ENCODE data around the gene GRM5.

GRM5 gene

DNA sequence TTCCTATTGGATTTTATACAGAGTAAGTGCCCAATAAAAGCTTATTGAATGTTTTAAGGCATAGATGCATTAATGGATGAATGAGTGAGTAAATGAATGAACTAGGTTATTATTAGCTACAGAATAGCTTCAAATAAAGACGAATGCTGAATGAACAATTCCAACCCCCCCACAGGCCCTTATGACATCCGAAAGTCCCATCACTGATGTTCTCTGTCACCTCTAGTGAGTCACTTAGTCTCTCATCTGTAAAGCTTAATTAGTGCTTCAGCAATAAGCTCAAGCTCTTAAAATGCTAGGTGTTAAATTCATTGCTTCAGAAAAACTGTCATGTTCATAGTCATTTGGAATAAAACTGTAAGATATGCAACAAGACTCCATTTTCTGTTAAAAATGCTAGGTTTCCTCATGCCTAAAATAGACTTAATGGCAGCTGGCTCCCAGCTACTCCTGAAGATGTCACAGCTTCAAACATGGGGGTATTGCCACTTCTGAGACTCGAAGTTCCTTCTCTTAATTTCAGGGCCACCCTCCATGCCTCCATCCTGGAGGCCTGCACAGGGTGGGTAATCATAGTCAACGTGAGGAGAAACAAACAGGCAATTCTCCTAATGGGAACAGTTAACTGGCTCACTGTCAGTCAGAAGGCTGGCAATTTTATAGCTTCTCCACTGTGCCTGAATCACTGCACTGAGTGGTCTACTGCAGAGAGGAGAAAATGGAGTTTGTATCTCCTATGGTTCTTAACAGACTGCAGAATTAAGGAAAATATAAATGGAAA is 373.3 kb downstream of the GRM5 start:
- in situ Hi-C loops (cut with MboI; ENCODE audit: low pct_unique_long_range_greater_than_20kb, low sequenced_read_pairs, unreplicated experiment): no loop called here
- no peak for DNase-seq (ENCODE audit: low spot score)

DNA sequence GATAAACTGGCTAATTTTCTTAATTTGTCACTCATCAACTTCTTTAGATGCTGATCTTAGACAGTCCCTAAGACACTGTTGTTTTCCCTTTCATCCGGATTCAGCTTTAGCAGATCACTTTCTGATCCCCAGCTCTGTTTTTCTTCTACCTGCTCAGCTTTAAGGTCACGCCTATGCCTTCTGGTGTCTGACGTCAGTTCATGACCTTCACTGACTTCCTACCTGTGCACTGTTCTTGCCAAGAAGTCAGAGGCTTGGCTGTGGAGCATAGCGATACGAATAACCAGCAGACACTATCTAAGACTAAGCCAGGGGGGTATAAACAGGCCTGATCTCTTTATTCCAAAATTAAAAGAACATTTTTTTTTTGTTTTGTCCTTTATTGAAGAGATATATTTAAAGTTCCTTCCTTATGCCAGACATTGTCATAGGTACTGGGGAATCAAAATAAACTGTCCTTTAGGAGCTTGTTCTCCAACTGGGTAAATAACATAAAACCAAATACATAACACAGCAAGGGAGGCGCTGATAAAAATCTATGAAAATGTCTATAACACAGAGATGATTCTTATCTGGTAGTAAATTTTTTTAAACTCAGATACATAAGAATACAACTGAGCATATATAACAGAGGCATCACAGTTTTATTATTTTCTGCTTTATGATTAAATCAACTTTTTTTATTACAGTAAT is 376.1 kb downstream of the GRM5 start:
- no peak for TF ChIP-seq CTCF (IDR thresholded peaks at IDR 0.05; ENCODE audit: extremely low read depth, insufficient read depth, missing control alignments)
- DNase-seq (ENCODE audit: low spot score): no peak
- in situ Hi-C loops (cut with MboI; ENCODE audit: low pct_unique_long_range_greater_than_20kb, low sequenced_read_pairs, unreplicated experiment): no loop called here

More for the DNA sequence above, 373.3 kb downstream of the GRM5 start:
- no peak for TF ChIP-seq CTCF (IDR thresholded peaks at IDR 0.05; ENCODE audit: extremely low read depth, insufficient read depth, missing control alignments)

DNA sequence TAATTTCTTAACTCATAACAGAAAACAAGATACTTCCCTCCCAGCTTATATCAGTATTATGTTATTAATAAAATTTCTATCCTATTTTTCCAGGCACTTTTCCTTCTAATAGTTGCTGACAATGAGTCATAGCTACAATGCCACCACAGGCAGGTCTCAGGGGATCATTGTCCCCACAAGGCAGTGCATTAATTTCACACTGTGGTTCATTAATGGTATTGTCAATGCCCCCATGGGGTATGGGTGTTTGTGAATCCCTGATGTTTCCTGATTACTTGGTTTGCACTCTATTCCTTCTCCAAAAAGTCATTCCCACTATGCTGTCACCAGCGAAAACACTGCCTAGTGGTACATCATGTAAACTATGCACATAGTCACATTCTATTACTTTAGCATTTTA is 382.8 kb downstream of the GRM5 start:
- in situ Hi-C loops (cut with MboI; ENCODE audit: low pct_unique_long_range_greater_than_20kb, low sequenced_read_pairs, unreplicated experiment): no loop called here
- TF ChIP-seq CTCF (IDR thresholded peaks at IDR 0.05; ENCODE audit: extremely low read depth, insufficient read depth, missing control alignments): no peak
- no peak for DNase-seq (ENCODE audit: low spot score)

DNA sequence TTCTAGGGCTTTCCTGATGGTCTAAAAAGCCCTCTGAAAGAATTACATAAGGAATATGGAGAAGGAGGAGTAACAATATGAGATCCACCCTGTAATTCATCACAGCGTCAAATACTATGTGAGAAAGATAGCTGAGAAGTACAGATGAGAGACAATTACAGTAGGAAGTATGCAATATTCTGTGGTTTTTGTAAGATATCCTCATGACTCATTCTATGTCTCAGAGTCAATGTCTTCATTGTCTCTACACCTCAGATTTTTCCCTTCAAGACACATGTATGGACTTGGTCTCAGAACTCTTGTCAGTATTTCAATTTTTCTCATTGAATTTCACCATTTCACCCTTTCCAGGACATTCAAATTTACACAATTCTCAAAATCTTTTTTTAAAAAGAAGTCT is 385.0 kb downstream of the GRM5 start:
- no peak for DNase-seq (ENCODE audit: low spot score)
- no peak for TF ChIP-seq CTCF (IDR thresholded peaks at IDR 0.05; ENCODE audit: extremely low read depth, insufficient read depth, missing control alignments)
- in situ Hi-C loops (cut with MboI; ENCODE audit: low pct_unique_long_range_greater_than_20kb, low sequenced_read_pairs, unreplicated experiment): no loop called here

DNA sequence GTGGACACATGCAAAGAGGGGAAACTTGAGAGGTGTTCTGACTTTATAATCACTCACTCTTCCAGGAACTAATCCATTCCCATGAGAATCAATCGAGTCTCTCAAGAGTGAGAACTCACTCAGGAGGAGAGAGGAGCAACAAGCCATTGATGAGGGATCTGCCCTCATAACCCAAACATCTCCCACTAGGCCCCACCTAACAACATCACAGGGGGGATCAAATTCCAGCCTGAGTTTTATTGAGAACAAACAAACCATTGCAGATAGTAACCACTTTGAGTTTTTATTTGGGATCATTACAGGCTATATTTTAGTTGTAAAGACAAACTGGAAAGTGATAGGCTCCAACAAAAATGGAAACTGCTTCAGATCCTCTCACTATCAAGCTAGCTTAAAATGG is 399.4 kb downstream of the GRM5 start:
- TF ChIP-seq CTCF (IDR thresholded peaks at IDR 0.05; ENCODE audit: extremely low read depth, insufficient read depth, missing control alignments): no peak
- in situ Hi-C loops (cut with MboI; ENCODE audit: low pct_unique_long_range_greater_than_20kb, low sequenced_read_pairs, unreplicated experiment): no loop called here
- no peak for DNase-seq (ENCODE audit: low spot score)

DNA sequence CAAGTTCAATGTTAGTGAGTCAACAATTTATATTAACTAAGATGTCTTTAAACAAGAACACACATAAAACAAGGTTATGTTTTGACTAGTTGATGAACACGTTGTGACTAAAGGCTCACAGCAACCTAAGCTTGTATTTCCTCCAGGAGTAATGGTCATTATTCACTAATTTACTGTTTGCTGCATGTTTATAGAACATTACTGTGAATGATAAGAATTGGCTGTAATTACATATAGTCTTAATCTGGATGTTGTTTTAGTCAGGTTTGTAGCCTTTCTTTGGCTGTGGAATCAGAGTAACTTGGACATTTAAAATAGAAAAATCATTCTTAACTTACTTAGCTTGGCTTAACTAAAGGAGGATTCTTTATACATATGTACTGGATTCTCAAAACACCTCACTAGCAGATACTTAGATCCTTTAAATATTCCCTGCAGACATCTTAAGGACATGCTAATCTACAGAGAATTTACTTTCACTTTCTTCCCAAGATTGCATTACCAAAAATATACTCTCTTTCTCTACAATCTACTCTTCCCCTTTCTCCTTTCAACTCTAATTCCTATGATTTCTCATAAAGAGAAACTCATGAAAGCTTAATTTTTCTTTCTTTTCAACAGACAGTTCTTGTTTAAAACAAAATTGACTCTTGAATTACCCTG is 408.6 kb downstream of the GRM5 start:
- TF ChIP-seq CTCF (IDR thresholded peaks at IDR 0.05; ENCODE audit: extremely low read depth, insufficient read depth, missing control alignments): no peak
- in situ Hi-C loops (cut with MboI; ENCODE audit: low pct_unique_long_range_greater_than_20kb, low sequenced_read_pairs, unreplicated experiment): no loop called here

More for the DNA sequence above, 408.6 kb downstream of the GRM5 start:
- no peak for DNase-seq (ENCODE audit: low spot score)

All from GM13977 (cell line).